Measurements from ENCODE around the gene DGCR2.

DNA sequence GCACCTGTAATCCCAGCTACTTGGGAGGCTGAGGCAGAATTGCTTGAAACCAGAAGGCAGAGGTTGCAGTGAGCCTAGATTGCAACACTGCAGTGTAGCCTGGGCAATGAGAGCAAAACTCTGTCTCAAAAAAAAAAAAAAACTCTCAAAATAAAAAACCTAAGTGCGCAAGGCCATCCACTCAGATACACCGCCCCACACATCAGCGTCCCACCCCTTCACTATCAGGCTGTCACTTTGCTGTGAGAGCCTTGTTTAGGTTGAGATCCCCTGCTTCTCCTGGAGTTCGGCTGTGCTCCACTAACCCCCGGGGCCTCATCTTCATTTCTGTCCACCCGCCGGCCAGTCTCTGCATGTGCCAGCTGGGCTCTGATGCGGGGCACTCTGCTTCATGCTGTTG is 44.2 kb upstream of the DGCR2 start:
- no peak for TF ChIP-seq CTBP1 (IDR thresholded peaks at IDR 0.05; ENCODE audit: borderline replicate concordance)
- TF ChIP-seq FOXA1 (IDR thresholded peaks at IDR 0.05), result no peak
- no peak for TF ChIP-seq L3MBTL2 (conservative IDR thresholded peaks at IDR 0.05)
- TF ChIP-seq SP1 (IDR thresholded peaks at IDR 0.05), result no peak
- no peak for TF ChIP-seq TARDBP (IDR thresholded peaks at IDR 0.05)
- TF ChIP-seq FOXM1 (IDR thresholded peaks at IDR 0.05; ENCODE audit: borderline replicate concordance), result no peak
- no peak for TF ChIP-seq SUZ12 (IDR thresholded peaks at IDR 0.05)
- TF ChIP-seq BHLHE40 (IDR thresholded peaks at IDR 0.05; ENCODE audit: borderline replicate concordance), result no peak
- no peak for TF ChIP-seq ARNT (IDR thresholded peaks at IDR 0.05)
- no peak for TF ChIP-seq HDGF (IDR thresholded peaks at IDR 0.05; ENCODE audit: borderline replicate concordance)
- TF ChIP-seq ZNF384 (IDR thresholded peaks at IDR 0.05), result no peak
- TF ChIP-seq NFRKB (IDR thresholded peaks at IDR 0.05), result no peak

Measured in HEK293T (cell line).